Smooth muscle cell (in vitro differentiated cells): ENCODE data around the gene MXRA8. TPM values are rescaled to one million over a fixed set of nuclear protein-coding genes. Genes with fewer than 3 reads are reported as not detected.

ENCODE experiments used
- DNase-seq: peaks from one replicate; lab custom pipeline; 2025; ENCODE audit not compliant: unreplicated experiment; lab: John Stamatoyannopoulos, UW
- H2AFZ ChIP-seq: fragments of 200-600 bp; sonication (generic); 2 replicates; pipeline ENCODE4 v1.6.0; 2016; ENCODE audit warnings: antibody characterized with exemption, low read depth, mild to moderate bottlenecking
- H3F3A ChIP-seq: fragments of 200-600 bp; sonication (generic); 2 replicates; pipeline ENCODE4 v1.6.0; 2017; ENCODE audit warnings: antibody characterized with exemption, low read depth
- H3K27ac ChIP-seq: fragments of 200-600 bp; sonication (generic); 2 replicates; pipeline ENCODE4 v1.5.1; 2016; ENCODE audit warnings: low read depth, mild to moderate bottlenecking
- H3K27me3 ChIP-seq: fragments of 200-600 bp; sonication (generic); 2 replicates; pipeline ENCODE4 v1.6.1; 2016; ENCODE audit warnings: low read depth, mild to moderate bottlenecking
- H3K36me3 ChIP-seq: fragments of 200-600 bp; sonication (generic); 2 replicates; pipeline ENCODE4 v1.5.1; 2016; ENCODE audit warnings: low read depth
- H3K4me1 ChIP-seq: fragments of 200-600 bp; sonication (generic); 2 replicates; pipeline ENCODE4 v1.5.1; 2016; ENCODE audit warnings: low read depth
- H3K4me2 ChIP-seq: fragments of 200-600 bp; sonication (generic); 2 replicates; pipeline ENCODE4 v1.6.0; 2016; ENCODE audit warnings: mild to moderate bottlenecking
- H3K4me3 ChIP-seq: fragments of 200-600 bp; sonication (generic); 2 replicates; pipeline ENCODE4 v1.5.1; 2016; ENCODE audit warnings: mild to moderate bottlenecking
- H3K79me2 ChIP-seq: fragments of 200-600 bp; sonication (generic); 2 replicates; pipeline ENCODE4 v1.6.0; 2016; ENCODE audit warnings: low read depth, mild to moderate bottlenecking
- H3K9ac ChIP-seq: fragments of 200-600 bp; sonication (generic); 2 replicates; pipeline ENCODE4 v1.6.0; 2016; ENCODE audit warnings: low read depth
- H3K9me3 ChIP-seq: fragments of 200-600 bp; sonication (generic); replicated peaks from 2 replicates; pipeline ENCODE4 v1.5.1; 2016; ENCODE audit warnings: low read depth
- H4K20me1 ChIP-seq: fragments of 200-600 bp; sonication (generic); 2 replicates; pipeline ENCODE4 v1.6.0; 2016; ENCODE audit warnings: low read depth
- CTCF ChIP-seq: fragments of 200-600 bp; sonication (generic); IDR thresholded peaks from 2 replicates; pipeline ENCODE4 v1.5.1; 2017; ENCODE audit warnings: borderline replicate concordance, mild to moderate bottlenecking, antibody characterized with exemption; ENCODE audit not compliant: insufficient read depth, poor library complexity, severe bottlenecking
- WGBS: methylation state at CpG from one replicate; pipeline ENCODE4 v1.1.7; 2016; ENCODE audit warnings: low lambda C conversion rate; 5-methylcytosine and 5-hydroxymethylcytosine counted together
- polyA plus RNA-seq: library from polyadenylated mRNA; unstranded; fragments of >200 nt; fragmentation: Nextera tagmentation; extraction: Ambion mirVana; gene quantifications from 2 replicates; pipeline ENCODE4 v1.2.1, GENCODE V29; 2016
- total RNA-seq: library from RNA; depleted of rRNA; stranded (reverse); fragments of >200 nt; gene quantifications from 2 replicates; pipeline ENCODE4 v1.2.3, GENCODE V29; 2014

MXRA8 gene
- total and polyA plus RNA-seq, 2 experiments from 2014 or later = 266 to 597 TPM

DNA sequence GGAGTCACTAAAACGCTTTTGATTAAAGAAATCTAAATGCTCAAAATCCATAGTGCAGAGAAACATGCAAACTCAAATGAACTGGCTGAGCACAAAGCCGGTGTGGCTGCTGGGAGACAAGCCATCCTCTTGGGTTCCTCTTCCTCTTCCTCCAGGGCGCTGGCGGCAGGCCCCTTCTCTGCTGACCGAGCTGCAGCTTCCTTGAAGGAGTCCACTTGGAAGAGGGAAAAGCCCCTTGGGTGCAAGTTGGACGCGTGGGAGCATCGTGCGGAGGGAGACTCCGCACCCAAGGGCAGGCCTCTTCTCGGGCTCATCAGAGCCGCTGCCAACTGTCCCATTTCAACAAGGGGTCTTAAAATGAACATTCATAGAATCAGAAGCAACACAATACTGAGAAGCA, 32.9 kb upstream of the MXRA8 start:
- no peak for DNase-seq
- Histone ChIP-seq H3K79me2 (peaks cover 42% of the 10 kb centered on the region), H3K4me3 (no peak overlapping the region), H3K9ac (no peak overlapping the region), H2AFZ (no peak overlapping the region), H3K27ac (no peak overlapping the region), H3K27me3 (no peaks in the 10 kb centered on the region), H4K20me1 (peaks cover 26% of the 10 kb centered on the region), H3K4me1 (no peaks in the 10 kb centered on the region), H3K36me3 (peaks cover 27% of the 10 kb centered on the region), H3K4me2 (no peak overlapping the region), H3F3A (no peaks in the 10 kb centered on the region), H3K9me3 (no peaks in the 10 kb centered on the region)
- WGBS = 98% methylated on average over 12 of the region's 12 CpGs
- TF ChIP-seq CTCF = no peak

GRCh38 chr1:1390675-1391074, 32.3 kb upstream of the MXRA8 start:
- Histone ChIP-seq H3K9ac (no peak overlapping the region), H3K4me1 (no peaks in the 10 kb centered on the region), H3K4me2 (no peak overlapping the region), H3K79me2 (peaks cover 37% of the 10 kb centered on the region), H4K20me1 (peaks cover 24% of the 10 kb centered on the region), H3K9me3 (no peaks in the 10 kb centered on the region), H3K4me3 (no peak overlapping the region), H3F3A (no peaks in the 10 kb centered on the region), H3K27me3 (no peaks in the 10 kb centered on the region), H3K27ac (no peak overlapping the region), H2AFZ (no peak overlapping the region), H3K36me3 (peaks cover 27% of the 10 kb centered on the region)
- no peak for DNase-seq
- 95% methylated on average over 12 of the region's 12 CpGs for WGBS
- no peak for TF ChIP-seq CTCF

DNA sequence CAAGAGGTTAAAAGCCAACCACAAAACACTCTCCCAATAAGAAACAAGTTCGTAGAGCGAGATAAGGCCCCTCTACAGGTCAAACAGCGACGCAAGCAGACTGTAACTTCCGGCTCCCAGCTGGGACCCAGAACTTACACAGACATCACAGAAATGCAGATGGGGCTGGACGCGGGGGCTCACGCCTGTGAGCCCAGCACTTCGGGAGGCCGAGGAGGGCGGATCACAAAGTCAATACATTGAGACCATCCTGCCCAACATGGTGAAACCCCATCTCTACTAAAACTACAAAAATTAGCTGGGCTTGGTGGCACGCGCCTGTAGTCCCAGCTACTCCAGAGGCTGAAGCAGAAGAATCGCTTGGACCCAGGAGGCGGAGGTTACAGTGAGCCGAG, 29.7 kb upstream of the MXRA8 start:
- Histone ChIP-seq H3K27ac (no peak overlapping the region), H3K9me3 (no peaks in the 10 kb centered on the region), H3K4me2 (no peak overlapping the region), H3K27me3 (no peaks in the 10 kb centered on the region), H4K20me1 (peaks cover 18% of the 10 kb centered on the region), H3K4me1 (no peaks in the 10 kb centered on the region), H3K9ac (no peak overlapping the region), H3K36me3 (peaks cover 27% of the 10 kb centered on the region), H3K79me2 (peaks cover 16% of the 10 kb centered on the region), H2AFZ (no peak overlapping the region), H3K4me3 (no peak overlapping the region), H3F3A (no peaks in the 10 kb centered on the region)
- no peak for TF ChIP-seq CTCF
- WGBS = 98% methylated on average over 16 of the region's 16 CpGs
- DNase-seq = no peak
